ENCODE results near the gene RNF213.

DNA sequence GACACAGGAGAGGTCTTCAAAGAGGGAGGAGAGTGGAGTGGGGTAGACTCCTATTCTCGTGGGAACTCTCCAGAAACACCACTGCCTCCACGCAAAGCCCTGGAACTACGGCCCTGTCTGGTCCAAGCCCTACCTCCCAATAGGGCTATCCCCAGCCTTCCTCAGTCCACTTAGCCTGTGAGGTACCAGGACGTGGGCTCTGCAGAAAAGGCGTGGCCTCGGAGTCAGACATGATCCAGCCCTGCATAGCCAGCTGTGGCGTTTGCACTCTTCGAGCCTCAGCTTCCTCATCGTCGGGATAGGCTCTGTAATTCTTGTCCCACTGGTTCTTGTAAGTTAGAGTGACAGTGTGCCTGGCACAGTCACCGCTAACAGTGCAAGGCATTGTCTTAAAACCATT, 168.1 kb downstream of the RNF213 start:
- TF ChIP-seq, protein P1, sequence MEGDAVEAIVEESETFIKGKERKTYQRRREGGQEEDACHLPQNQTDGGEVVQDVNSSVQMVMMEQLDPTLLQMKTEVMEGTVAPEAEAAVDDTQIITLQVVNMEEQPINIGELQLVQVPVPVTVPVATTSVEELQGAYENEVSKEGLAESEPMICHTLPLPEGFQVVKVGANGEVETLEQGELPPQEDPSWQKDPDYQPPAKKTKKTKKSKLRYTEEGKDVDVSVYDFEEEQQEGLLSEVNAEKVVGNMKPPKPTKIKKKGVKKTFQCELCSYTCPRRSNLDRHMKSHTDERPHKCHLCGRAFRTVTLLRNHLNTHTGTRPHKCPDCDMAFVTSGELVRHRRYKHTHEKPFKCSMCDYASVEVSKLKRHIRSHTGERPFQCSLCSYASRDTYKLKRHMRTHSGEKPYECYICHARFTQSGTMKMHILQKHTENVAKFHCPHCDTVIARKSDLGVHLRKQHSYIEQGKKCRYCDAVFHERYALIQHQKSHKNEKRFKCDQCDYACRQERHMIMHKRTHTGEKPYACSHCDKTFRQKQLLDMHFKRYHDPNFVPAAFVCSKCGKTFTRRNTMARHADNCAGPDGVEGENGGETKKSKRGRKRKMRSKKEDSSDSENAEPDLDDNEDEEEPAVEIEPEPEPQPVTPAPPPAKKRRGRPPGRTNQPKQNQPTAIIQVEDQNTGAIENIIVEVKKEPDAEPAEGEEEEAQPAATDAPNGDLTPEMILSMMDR (IDR thresholded peaks at IDR 0.05; ENCODE audit: low read depth, low read length, missing input control): no peak
- TF ChIP-seq ZBTB33 (IDR thresholded peaks at IDR 0.05) (no peak), EGR1 (IDR thresholded peaks at IDR 0.05; ENCODE audit: low read depth in 2 of 2) (no peak), GABPA (IDR thresholded peaks at IDR 0.05 in 1 of 2, conservative IDR thresholded peaks at IDR 0.05 in 1 of 2) (no peak), TAF1 (conservative IDR thresholded peaks at IDR 0.05) (no peak), RAD21 (IDR thresholded peaks at IDR 0.05) (no peak), REST (IDR thresholded peaks at IDR 0.05) (no peak), ATF3 (IDR thresholded peaks at IDR 0.05) (no peak), SP1 (IDR thresholded peaks at IDR 0.05) (no peak), JUND (IDR thresholded peaks at IDR 0.05) (no peak)

Measured in liver (tissue), 3 donors.